ENCODE data around the gene B3GNT5. TPM values are rescaled to one million over a fixed set of nuclear protein-coding genes. Genes with fewer than 3 reads are reported as not detected.

Gene B3GNT5
- total and polyA plus RNA-seq, 2 donors (not counting 3 experiments of a cell fraction or from before 2014, with no cell fraction given) = 4.1 to 25.6 TPM

GRCh38 chr3:183211352-183211751 is 41.7 kb upstream of the B3GNT5 start:
- TF ChIP-seq GATA2 (IDR thresholded peaks at IDR 0.05; ENCODE audit: insufficient read depth, insufficient read length, low read depth, low read length) = no peak
- no peak for TF ChIP-seq POLR2A (IDR thresholded peaks at IDR 0.05; ENCODE audit: low read depth, low read length)
- TF ChIP-seq FOS (IDR thresholded peaks at IDR 0.05; ENCODE audit: borderline replicate concordance, insufficient read depth, low read length) = no peak
- TF ChIP-seq POLR2AphosphoS5 (IDR thresholded peaks at IDR 0.05; ENCODE audit: insufficient read depth, low read depth, low read length) = no peak
- no peak for TF ChIP-seq EZH2 (IDR thresholded peaks at IDR 0.05; ENCODE audit: borderline replicate concordance, low read depth, low read length, severe bottlenecking)
- TF ChIP-seq MYC (IDR thresholded peaks at IDR 0.05; ENCODE audit: low read depth, low read length) = no peak
- TF ChIP-seq JUN (IDR thresholded peaks at IDR 0.05; ENCODE audit: borderline replicate concordance, insufficient read depth, insufficient read length, low read depth) = no peak
- dilution Hi-C loops (cut with MboI; ENCODE audit: extremely low pct_ligation_motif_present, low sequenced_read_pairs) (no loop called here), intact Hi-C loops (cut with micrococcal nuclease) (no loop called here)
- no peak overlapping the region for H3K27ac ChIP-seq (ENCODE audit: insufficient read depth, low read depth, low read length)
- CTCF ChIA-PET = interaction anchor here (1.1 kb wide), 1 partner anchor 74 kb away, joined by 3 read pairs; no protein-coding TSS in a partner anchor
- POLR2A ChIA-PET = no interaction called here
- H3K79me2 ChIP-seq (ENCODE audit: control insufficient read depth, insufficient read depth, low read length) = no peaks in the 10 kb centered on the region
- BruUV-seq (replicated peaks) = no TSS peak
- peaks cover 0 to 6% of the 10 kb centered on the region in 2 experiments for H3K27me3 ChIP-seq (ENCODE audit: control insufficient read depth in 2 of 2, insufficient read depth in 2 of 2, low read length in 2 of 2)
- DNase-seq (ENCODE audit: low read depth, low spot score) (no peak), FAIRE-seq (no peak)
- no peaks in the 10 kb centered on the region for H3K9me1 ChIP-seq (replicated peaks; ENCODE audit: control insufficient read depth, extremely low read depth, insufficient read depth, low read length)
- no peak overlapping the region for H3K4me2 ChIP-seq (ENCODE audit: insufficient read depth, low read length)
- H4K20me1 ChIP-seq (replicated peaks; ENCODE audit: control insufficient read depth, extremely low read depth, insufficient read depth, low read length) = no peaks in the 10 kb centered on the region
- no peak overlapping the region for H3K9ac ChIP-seq (replicated peaks; ENCODE audit: extremely low read depth, insufficient read depth, low read length)
- H3K36me3 ChIP-seq (ENCODE audit: control insufficient read depth in 2 of 2, extremely low read depth in 1 of 2, insufficient read depth in 2 of 2, low read length in 2 of 2) = no peaks in the 10 kb centered on the region
- no peak overlapping the region for H2AFZ ChIP-seq (ENCODE audit: low read depth, low read length)
- H3K4me1 ChIP-seq (ENCODE audit: control insufficient read depth, extremely low read depth, insufficient read depth, low read length) = no peaks in the 10 kb centered on the region
- H3K4me3 ChIP-seq (replicated peaks in 1 of 3; ENCODE audit: insufficient read depth in 1 of 3, low read depth in 1 of 3, low read length in 3 of 3) = no peak overlapping the region
- no peaks in the 10 kb centered on the region for H3K9me3 ChIP-seq (replicated peaks; ENCODE audit: control insufficient read depth, insufficient read depth, low read length)

- DNase-seq (ENCODE audit: low read depth, low spot score) (no peak), FAIRE-seq (no peak)
- Histone ChIP-seq H3K4me3 (replicated peaks in 1 of 3; ENCODE audit: insufficient read depth in 1 of 3, low read depth in 1 of 3, low read length in 3 of 3) (no peak overlapping the region), H2AFZ (ENCODE audit: low read depth, low read length) (no peak overlapping the region), H3K79me2 (ENCODE audit: control insufficient read depth, insufficient read depth, low read length) (no peaks in the 10 kb centered on the region), H3K27me3 (ENCODE audit: control insufficient read depth in 2 of 2, insufficient read depth in 2 of 2, low read length in 2 of 2) (peaks cover 0 to 6% of the 10 kb centered on the region in 2 experiments), H3K9me1 (replicated peaks; ENCODE audit: control insufficient read depth, extremely low read depth, insufficient read depth, low read length) (no peaks in the 10 kb centered on the region), H3K4me1 (ENCODE audit: control insufficient read depth, extremely low read depth, insufficient read depth, low read length) (no peaks in the 10 kb centered on the region), H4K20me1 (replicated peaks; ENCODE audit: control insufficient read depth, extremely low read depth, insufficient read depth, low read length) (no peaks in the 10 kb centered on the region), H3K36me3 (ENCODE audit: control insufficient read depth in 2 of 2, extremely low read depth in 1 of 2, insufficient read depth in 2 of 2, low read length in 2 of 2) (no peaks in the 10 kb centered on the region), H3K27ac (ENCODE audit: insufficient read depth, low read depth, low read length) (no peak overlapping the region), H3K9ac (replicated peaks; ENCODE audit: extremely low read depth, insufficient read depth, low read length) (no peak overlapping the region), H3K4me2 (ENCODE audit: insufficient read depth, low read length) (no peak overlapping the region), H3K9me3 (replicated peaks; ENCODE audit: control insufficient read depth, insufficient read depth, low read length) (no peaks in the 10 kb centered on the region)
- intact Hi-C loops (cut with micrococcal nuclease) (no loop called here), dilution Hi-C loops (cut with MboI; ENCODE audit: extremely low pct_ligation_motif_present, low sequenced_read_pairs) (no loop called here)
- POLR2A ChIA-PET = no interaction called here
- CTCF ChIA-PET = interaction anchor here (1.1 kb wide), 1 partner anchor 73 kb away, joined by 3 read pairs; no protein-coding TSS in a partner anchor
- TF ChIP-seq JUN (IDR thresholded peaks at IDR 0.05; ENCODE audit: borderline replicate concordance, insufficient read depth, insufficient read length, low read depth) = no peak
- no peak for TF ChIP-seq POLR2A (IDR thresholded peaks at IDR 0.05; ENCODE audit: low read depth, low read length)
- TF ChIP-seq CTCF (IDR thresholded peaks at IDR 0.05; ENCODE audit: extremely low read depth in 1 of 2, insufficient read depth in 1 of 2, low read depth in 1 of 2, low read length in 2 of 2) = no peak
- TF ChIP-seq MAX (IDR thresholded peaks at IDR 0.05; ENCODE audit: insufficient read depth, insufficient read length) = no peak
- BruUV-seq (replicated peaks) = no TSS peak
Measured at GRCh38 chr3:183212096-183212495, 41.0 kb upstream of the B3GNT5 start.
